NCI-H2227 (cell line): ENCODE results near the gene UAP1L1.
"Not testable (repeated sequence)": the region's sequence is repeated elsewhere in the genome, so short reads cannot be mapped to it uniquely, and the experiment has no call there.

Experiments
- DNase-seq: peaks from one replicate; lab custom pipeline; 2025; ENCODE audit not compliant: unreplicated experiment; lab: John Stamatoyannopoulos, UW

UAP1L1 gene

DNA sequence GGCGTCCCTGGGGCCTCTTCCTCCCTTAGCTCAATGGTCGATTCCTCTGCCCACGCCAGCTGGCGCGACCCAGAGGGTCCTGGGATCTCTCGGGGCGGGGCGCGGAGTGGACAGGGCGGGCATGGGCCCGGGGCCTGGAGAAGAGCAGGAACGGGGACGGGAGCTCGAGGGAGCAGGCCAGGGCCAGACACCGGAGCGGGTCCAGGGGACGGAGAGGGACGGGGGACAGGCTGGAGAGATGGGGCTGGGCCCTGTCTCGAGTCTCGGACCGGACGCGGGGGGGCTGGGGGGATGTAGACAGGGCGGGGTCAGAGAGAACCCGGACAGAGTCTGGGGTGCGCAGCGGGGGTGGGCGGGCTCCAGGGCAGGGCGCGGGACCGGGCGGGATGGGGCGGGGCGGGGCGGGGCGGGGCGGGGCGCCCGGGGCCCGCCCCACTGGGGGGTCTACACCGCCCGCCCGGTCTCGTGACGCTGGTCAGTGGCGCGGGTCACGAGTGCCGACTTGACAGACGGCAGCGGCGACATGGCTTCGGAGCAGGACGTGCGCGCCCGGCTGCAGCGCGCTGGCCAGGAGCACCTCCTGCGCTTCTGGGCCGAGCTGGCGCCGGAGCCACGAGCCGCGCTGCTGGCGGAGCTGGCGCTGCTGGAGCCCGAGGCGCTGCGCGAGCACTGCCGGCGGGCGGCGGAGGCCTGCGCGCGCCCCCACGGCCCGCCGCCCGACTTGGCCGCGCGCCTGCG lies at the start of gene UAP1L1:
UAP1L1 (plus strand) TSS at position 508 of the 738 bp plus-strand sequence; CDS start at position 524, 16 bp downstream.
- DNase-seq: peak; percentile 53

DNA sequence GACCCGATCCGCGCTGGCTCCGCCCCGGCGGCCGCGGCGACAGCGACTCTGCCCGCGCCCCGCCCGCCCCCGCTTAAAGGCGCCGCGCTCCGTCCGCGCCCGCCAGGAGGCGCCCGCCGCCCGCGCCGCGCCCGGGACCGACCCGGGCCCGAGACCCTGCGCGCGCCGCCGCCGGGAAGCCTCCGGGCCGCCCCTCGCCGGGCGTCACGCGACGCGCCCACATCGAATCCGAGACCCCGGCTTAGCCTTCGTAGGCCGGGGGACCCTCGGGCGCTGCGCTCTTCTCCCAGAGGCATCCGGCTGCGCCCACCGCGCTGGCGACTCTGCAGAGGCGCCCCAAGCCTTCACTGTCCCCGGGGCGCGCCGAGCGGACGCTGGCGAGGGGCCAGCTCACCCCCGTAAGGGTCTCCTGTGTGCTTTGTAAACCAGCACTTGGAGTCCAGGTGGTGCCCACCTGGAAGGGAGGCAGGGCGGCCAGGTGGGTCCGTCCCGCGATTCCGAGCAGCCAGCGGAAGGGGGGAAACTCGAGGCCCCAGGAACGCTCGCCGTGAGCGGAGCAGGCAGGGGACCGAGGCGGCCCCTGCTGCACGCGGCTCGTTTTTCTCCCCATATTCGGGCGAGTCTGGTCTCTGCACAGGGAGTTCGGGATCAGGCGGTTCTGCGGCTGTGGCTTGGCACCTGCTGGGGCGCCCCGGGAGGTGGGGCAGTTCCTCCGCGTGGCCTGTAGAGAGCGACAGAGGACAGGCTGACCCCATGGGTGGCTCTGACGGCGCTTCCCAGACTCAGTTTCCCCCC lies 48.9 kb upstream of the UAP1L1 start:
- DNase-seq: peak; percentile 73

DNA sequence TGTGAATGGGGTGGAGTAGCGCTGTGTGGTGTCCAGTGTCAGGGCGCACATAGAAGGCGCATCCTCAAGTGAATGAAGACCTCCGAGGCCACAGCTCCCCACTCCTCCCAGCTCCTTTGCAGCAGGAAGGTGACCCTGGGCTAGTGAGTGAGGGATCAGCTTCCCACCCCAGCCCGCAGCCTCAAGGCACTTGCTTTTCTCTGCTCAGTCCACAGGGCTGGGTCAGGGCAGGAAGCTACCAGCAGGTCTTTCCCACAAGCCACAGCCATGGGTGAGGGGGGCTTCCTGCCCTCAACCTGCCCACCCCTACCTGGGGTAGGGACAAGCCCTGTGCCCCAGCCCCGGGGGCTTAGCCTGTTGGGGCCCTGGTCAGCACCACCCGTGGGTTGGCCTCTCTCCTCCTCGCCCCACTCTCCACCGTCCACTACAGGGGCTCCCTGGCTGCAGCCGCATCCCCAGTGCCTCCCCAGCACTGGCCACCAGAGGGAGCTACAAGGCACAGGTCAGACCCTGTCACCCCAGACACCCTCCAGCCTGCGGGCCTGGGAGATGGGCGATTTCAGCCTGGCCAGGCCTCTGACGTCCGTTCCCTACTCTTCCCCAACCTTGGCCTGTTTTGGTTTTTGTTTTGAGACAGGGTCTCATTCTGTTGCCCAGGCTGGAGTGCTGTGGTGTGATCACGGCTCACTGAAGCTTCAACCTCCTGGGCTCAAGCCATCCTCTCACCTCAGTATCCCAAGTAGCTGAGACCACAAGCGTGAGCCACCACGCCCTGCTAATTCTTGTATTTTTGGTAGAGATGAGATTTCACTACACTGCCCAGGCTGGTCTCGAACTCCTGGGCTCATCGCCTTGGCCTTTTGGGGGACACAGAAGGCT lies 48.0 kb upstream of the UAP1L1 start:
- peak; percentile 63 for DNase-seq

- DNase-seq: no peak
Observed at GRCh38 chr9:137030006-137030405, 47.3 kb upstream of the UAP1L1 start.

GRCh38 chr9:137030538-137031527 lies 46.5 kb upstream of the UAP1L1 start:
- DNase-seq: no peak

DNA sequence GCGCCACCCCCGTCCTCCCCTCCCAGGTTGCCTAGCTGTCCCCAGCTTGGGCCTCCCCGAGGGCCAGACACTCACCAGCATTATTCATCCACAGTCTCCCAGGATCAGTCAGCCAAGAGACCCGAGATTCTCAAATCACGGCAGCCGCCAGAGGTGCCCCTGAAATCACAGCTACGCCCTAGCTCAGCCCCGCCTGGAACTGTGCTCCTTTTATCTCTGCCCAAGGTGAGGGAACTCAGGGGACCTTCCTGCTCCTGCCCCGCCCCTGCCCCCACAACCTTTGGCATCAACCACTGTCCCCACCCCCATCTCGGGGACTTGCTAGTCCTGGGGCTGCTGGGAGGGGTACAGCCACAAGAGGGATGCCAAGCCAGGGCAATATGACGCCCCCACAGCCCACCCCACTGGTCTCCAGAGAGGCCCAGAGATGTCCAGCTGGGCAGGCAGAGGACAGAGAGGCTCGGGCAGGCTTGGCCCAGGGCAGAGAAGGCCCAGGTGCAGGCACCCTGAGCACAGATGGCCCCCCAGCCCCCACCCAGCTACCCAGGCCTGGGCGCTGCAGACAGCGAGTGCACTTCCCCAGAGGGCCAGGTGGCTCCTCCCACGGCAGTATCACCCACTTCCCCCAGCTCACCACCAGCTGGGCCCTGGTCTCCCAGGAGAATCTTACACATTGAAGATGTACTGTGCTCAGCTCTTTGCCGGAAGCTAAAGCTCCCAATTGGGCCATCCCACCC lies 45.2 kb upstream of the UAP1L1 start, which contains the start of gene FUT7:
FUT7 (minus strand) TSS at position 185 of the 737 bp plus-strand sequence; CDS start at position 88, 97 bp downstream.
- no peak for DNase-seq

DNA sequence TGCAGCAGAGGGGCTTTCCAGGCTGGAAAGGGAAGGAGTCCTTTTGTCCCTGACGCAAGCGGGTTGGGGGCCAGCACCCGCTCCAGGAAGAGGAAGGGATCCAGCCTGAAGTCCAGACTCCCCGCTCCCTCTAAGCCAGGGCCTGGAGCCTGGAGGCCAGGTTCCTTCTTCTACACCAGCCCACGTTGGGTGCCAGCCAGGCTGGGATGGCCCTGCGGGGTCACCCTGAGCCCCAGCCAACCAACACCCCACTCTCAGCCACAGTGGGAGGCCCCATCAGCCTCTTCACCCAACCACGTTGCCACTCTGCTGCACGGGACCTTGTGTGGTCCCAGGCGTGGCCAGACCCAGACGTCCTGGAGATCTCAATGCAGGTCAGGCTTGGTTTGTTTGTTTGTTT lies 44.5 kb upstream of the UAP1L1 start:
- DNase-seq: no peak

DNA sequence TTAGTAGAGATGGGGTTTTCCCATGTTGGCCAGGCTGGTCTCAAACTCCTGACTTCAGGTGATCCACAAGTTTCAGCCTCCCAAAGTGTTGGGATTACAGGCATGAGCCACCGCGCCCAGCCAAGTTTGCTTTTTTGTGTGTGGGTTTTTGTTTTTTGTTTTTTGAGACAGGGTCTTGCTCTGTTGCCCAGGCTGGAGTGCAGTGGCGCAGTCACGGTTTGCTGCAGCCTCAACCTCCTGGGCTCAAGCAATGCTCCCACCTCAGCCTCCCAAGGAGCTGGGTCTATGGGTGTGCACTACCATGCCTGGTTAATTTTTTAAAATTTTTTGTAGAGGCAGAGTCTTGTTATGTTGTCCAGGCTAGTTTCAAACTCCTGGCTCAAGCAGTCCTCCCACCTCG lies 43.8 kb upstream of the UAP1L1 start:
- DNase-seq: not testable (repeated sequence)

DNA sequence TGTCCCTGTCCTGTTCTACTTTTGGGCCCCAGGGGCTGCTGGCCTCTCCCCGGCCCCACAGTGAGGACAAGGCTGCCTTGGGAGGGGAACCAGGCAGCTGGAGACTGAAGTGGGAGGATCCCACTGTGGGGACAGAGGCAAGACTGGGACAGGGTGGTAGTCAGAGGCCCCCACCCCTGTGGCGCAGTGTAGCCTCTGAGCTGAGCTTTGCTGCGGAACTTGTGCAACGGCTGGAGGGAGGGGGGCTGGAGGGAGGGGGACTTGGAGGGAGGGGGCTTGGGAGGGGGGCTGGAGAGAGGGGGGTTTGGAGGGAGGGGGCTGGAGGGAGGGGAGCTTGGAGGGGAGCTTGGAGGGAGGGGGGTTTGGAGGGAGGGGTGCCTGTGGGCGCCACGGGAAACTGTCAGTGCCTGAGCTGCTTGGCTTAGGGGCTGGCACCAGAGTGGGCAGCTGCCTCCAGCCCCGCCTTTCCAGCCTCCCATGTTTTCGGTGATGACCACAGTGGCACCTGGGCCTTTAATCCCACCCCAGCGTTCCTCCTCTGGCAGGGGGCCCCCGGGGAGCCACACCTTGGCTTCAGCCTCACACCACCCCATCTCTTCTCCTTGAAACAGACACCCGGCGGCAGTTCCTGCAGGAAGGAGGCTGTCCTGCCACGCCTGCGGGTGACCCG lies 43.1 kb upstream of the UAP1L1 start:
- no peak for DNase-seq

- DNase-seq: peak; percentile 86
Observed at GRCh38 chr9:137034709-137035506, 42.4 kb upstream of the UAP1L1 start.

- DNase-seq: no peak
Observed at GRCh38 chr9:137035507-137035834, 41.8 kb upstream of the UAP1L1 start.

DNA sequence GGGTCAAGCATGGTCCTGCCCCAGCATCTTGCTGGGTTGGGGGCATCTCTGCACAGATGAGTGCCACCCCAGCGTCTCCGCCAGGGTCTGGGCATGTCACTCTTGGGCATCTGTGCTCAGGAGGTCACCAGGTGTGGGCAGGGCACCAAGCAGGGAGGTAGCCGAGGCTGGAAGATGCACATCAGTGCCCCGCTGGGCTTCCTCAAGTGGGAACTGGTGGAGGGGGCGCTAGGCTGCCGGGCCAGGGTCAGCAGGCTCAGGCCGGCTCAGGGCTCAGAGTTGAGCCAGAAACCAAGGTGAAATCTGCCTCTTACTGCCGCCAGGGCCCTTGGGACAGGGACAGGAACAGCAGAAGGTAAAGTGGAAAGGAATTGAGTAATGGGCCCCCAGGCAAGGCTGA lies 41.4 kb upstream of the UAP1L1 start:
- no peak for DNase-seq

- DNase-seq: no peak
Observed at GRCh38 chr9:137037035-137037434, 40.3 kb upstream of the UAP1L1 start.

DNA sequence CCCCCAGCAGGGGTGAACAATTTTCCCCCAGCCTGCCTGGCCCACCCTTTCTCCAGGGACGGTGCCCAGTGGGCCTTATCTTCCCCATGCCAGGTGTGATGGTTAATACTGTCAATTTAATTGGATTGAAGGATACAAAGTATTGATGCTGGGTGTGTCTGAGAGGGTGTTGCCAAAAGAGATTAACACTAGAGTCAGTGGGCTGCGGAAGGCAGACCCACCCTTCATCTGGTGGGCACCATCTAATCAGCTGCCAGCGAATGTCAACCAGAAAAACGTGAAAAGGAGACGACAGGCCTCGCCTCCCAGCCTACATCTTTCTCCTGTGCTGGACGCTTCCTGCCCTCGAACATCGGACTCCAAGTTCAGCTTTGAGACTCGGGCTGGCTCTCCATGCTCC lies 39.8 kb upstream of the UAP1L1 start:
- no peak for DNase-seq

- no peak for DNase-seq
Observed at GRCh38 chr9:137038916-137039315, 38.4 kb upstream of the UAP1L1 start.

DNA sequence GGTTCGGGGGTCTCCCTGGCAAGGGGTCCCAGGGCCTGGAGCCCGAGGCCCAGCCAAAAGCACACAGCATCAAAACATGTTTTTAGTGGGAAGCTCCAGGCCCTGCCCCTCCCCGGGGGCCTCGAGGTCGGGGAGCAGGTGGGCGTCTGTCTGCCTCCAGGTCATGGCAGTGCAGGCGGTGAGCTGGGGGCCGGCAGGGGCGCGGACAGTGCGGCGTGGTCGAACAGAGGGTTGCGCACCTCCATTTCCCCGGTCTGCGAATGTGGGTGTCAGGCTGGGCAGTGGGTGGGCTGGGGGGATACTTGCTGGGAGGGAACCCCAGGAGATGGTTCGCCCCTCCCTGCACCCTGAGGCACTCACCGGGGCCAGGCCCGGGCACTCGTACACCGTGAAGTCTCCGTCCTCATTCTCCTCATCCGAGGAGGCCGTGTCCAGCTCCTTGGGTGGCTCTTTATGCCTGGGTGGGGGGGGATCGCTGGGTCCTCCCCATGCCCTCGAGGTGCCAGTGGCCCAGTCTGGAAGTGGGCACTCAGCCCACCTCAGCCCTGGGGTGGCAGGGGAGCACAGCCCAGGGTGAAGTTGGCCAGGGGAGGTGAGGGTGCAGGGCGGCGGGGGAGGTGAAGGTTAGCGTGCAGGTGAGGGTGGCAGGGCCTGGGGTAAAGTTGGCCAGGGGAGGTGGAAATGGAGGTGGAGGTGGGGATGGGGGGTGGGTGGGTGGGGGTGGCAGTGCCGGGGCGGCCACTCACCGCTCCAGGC lies 37.5 kb upstream of the UAP1L1 start:
- DNase-seq: no peak

DNA sequence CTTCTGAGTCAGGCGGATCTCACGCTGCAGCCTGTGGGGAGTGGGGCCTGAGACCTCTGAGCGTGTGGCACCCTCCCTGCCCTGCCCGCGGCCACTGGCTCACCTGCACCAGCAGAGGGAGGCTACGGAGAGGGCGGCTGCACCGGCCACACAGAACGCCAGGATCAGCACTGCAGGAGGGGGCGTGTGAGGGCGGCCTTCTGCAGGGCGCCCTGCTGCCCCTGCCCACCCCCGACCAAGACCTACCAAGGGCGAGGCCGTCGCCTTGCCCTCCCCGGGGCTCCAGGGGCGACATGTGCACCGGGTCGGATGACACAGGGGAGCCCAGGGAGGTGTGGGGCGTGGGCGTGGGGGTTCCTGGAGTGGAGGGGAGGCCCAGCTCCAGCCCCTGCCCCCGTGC lies 36.7 kb upstream of the UAP1L1 start:
- DNase-seq: no peak
